ENCODE measurements around the gene ANAPC15.

The ANAPC15 gene

DNA sequence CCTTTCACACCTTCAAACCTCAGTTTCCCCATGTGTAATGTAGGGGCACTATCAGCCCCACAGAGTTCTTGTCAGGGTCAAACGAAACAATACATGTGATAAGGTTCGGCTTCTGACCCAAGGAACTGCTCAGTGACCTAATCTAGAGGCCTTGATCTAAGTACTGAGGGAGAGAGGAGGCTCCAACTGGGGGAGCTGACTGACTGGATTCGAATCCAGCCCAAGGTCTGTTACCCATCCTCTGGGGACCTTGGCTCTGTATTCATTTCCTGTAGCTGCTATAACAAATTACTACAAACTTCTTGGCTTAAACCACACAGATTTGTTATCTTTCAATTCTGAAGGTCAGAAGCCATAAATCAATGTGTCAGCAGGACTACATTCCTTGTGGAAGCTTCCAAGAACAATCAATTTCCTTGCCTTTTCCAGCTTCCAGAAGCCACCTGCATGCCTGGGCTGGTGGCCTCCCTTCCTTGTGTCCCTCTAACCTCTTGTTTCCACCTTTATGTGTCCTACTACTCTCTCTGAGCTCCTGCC lies 10.7 kb upstream of the ANAPC15 start:
- no peak for DNase-seq

DNA sequence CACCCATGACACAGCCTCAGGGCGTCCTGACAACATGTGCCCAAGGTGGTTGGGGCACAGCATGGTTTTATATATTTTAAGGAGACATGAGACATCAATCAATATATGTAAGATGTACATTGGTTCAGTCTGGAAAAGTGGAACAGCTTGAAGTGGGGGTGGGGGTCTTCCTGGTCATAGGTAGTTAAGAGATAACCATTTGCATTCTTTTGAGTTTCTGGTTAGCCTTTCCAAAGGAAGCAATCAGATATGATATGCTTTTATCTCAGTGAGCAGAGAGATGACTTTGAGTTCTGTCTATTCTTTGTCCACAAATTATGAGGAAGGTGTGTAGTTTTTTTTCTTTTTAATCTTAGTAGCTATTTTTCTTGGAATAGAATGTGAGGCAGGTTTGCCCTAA lies 10.1 kb upstream of the ANAPC15 start:
- no peak for DNase-seq

DNA sequence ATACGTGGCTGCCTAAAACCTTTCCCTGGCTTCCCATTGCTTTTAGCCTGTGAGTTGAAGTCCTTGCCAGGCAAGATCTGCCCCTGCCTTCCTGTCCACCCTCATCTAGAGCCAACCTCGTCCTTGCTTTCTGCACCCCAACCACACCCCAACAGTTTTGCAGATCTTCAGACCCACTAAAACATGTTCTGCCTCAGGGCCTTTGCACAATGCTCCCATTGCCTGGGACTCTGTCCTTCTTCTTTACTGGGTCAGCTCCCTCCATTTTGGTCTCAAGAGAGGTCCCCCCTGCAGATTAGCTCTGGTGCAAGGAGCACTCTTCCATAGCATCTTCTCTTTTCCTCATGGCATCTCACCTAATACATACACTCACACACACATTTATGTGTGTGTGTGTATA lies 8.4 kb upstream of the ANAPC15 start:
- DNase-seq = no peak

DNA sequence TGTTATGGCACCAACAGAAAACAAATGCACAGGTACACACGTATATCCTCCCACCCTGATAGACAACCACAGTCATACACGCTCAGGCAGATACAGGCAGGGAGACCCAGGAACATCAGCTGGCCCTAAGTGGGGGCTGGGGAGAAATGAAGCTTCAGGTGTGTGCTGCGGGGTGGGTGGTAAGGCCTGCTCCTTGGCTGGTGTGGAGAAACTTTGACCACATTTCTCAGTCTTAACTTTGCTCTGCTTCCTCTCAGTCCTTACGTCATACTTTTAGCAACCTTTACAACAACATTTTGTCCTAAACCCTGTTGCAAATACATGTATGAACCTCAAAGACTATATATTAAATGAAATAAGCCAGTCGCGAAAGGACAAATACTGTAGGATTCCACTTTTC lies 6.7 kb upstream of the ANAPC15 start:
- no peak for DNase-seq

DNA sequence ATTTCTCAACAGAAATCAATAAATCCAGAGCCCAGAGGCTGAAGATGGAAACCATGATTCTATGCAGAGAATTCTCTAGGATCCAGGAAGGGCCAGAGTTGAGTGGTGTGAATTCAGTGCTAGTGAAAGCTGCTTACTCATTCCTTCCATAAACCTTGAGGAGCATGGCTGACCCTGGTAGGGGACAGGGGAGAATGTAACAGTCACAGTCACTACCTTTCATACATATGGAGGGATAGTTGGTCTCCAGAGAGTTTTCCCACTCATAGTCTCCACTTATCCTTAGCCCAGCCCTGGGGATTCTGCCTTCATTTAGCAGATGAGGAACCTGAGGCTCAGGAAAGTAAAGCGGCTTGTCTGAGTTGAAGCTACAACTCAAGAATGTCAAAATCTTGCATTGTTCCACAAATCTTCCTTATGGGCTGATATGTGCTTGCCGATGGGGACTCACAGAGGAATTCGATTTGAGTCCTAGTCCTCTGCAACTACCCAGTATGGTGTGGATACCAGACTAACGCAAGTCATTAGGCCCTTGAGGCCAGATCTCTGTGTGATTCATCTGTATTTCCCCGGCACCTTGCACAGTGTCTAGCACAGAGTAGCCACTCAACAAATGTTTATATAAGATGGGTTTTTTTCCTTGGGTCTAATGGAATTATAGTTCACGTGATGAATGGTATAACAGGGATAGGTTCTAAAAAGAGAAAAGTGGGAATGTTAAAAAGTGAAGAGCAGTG lies 3.7 kb upstream of the ANAPC15 start:
- DNase-seq = no peak

DNA sequence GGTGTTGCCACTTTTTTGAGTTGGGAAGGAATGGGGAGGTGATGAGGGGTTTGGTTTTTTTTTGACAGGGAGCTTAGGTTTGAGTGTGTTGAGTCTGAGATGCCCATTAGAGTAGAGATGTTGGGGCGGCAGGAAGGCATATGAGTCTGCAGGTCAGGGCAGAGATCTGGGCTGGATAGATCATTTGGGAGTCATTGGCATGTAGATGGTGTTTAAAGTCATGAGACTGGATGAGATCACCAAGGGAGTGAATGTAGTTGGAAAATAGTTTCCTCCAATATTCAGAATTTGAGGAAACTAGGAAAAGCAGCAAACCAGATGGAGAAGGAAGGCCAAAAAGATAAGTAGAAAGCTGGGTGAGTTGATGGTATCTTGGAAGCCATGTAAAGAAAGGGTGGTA lies 2.1 kb upstream of the ANAPC15 start:
- no peak for DNase-seq

DNA sequence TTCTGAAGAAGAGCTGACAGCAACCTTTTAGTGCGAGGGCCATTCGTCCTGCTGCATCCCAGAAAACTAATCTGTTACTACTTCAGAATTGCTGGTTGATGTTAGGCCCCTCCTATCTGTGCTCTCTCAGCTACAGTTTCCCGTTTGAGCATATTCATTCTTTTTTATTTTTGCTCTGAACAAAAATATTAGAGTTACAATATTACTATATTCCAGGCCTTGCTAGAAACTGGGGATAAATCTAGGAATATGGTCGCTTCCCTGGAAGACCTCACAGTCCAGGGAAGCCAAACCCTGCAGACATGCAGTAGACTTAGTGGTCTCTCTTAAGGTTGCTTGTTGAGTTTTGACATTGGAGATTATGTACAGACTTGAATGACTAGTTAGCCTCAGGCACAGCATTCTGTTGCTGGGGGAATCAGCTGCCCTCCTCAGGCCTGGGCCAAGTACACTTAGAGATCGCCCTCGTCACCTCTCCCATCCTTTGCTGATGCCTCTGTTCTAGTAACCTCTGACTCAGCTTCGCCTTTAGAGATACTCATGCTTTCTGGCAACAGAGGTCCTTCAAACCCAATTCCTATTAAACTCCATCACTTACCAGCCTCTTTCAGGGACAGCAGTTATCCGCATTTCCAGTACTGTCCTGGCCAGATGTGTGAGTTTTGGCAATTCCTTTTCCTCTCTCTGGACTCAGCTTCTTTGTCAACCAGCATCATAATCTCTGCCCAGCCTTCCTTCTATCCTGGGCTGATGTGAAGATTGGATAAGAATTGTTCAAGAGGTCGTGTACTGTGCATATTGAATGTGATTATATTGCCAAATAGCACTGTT lies 698 bp upstream of the ANAPC15 start:
- DNase-seq = no peak

DNA sequence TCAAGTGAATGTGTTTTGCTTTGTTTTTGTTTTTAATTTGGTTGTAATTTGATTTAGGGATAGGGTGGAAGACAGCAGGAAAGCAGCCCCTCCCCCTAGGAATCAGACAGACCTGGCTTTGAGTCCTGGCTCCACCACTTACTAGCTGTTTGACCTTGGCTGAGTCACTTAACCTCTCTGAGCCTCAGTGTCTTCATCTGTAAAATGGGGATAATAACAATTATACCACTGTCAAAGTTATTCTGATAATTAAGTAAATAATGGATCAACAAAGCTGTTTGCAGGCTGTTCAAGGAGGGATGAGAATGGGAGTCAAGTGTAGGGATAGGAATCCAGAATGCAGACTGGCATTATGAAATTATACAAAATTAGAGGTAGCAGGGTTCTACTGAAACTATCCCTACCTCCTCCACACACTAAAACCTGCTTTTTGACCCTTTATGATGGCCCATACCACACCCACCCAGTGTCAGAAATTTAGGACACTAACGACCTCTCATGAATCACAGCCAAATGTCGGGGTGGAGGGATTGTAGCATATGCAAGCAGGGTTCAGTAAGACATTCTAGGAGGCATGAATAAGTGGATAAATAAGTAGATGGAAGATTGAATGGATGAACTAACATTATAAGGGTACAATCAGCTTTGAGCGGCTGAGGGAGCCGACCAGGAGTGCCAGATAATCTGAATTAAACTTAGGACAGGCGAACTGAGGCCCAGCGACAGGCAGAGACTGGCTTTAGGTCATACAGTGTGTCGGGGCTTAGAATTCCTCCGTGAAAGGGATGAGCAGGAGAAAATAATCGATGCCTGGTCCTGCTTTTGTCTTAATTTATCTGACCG lies 974 bp downstream of the ANAPC15 start:
- DNase-seq = no peak

DNA sequence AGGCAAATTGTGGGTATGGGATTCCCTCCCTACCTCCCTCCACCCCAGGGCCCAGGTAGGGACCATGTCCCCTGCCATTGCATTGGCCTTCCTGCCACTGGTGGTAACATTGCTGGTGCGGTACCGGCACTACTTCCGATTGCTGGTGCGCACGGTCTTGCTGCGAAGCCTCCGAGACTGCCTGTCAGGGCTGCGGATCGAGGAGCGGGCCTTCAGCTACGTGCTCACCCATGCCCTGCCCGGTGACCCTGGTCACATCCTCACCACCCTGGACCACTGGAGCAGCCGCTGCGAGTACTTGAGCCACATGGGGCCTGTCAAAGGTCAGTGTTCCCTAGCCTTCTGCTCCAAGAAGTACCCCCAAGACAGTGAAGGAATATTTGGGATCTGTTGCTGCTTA lies 6.6 kb downstream of the ANAPC15 start, which contains the start of gene TOMT:
TOMT (plus strand) TSS at position 37 of the 400 bp plus-strand sequence; CDS start at position 65, 28 bp downstream.
- DNase-seq = no peak

DNA sequence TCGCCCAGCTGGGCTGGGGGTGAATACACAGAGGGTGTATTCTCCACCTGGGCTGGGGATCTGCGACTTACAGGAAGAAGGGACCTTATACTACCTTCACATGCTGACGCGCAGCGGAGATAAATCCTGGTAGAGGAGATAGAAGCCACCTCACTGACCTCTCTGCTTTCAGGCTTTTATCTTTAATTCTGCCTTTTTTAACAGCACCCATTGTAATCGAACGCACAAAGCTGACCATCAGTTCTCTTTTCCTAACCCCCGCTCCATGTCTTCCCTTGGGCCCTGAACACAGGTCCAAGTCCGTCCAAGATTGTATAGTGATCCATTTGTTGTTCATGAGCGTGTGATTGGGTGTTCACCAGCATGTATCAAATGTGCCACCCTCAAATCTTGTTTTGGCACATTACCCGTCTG lies 8.7 kb downstream of the ANAPC15 start:
- no peak for DNase-seq

DNA sequence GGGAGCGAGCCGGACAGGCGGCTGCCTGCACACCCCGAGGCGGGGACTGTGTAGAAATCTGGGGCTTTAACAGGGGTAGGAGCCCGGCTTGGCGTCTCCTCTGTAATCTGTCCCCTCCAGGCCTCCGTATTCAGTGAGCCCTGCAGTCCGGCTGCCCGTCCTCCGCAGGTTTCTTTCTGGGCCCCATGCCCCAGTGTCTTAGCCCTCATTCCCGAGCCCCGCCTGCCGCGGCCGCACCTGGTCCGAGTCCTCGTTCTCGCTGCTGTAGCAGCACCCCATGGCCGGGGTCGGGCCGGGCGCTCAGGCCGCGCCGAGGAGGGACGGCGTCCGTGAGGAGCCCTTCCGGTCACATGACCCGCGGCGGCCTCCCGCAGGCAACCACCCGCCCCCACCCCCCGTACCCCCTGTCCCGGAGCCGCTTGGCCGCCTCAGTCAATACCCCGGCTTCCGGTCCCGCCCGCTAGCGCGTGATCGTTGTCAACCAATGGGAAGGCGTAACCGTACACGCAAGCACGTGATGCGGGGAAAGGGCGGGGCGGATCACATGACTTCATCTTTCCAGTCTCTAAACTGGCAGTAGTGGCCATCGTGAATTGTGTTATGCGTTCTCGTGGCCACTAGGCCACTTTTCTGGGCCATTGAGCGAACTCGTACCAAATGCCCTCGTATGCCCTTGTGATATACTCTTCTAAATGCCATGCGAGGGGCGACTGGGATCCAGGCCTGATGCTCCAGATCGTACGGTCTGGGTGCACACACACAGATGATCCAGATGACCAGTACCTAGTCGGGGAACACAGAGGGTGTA lies 9.3 kb downstream of the ANAPC15 start, which contains the start of gene LAMTOR1:
LAMTOR1 (minus strand) TSS at position 352 of the 808 bp plus-strand sequence; CDS start at position 279, 73 bp downstream.
- DNase-seq = peak; percentile 98

DNA sequence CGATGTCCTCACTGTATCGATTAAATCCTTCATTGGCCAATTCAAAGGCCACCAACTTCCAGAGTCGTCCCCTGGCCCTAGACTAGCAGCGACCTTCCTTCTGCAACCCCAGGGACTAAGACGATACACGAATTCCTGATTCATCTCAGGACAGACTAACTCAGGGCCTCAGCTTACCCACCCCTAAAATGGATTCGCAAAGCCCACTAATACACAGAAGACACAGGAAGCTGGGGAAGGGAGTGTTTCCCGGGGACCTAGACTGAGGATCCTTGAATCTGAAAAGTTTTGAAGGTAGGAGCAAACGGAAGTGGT lies 9.9 kb downstream of the ANAPC15 start:
- no peak for DNase-seq

DNA sequence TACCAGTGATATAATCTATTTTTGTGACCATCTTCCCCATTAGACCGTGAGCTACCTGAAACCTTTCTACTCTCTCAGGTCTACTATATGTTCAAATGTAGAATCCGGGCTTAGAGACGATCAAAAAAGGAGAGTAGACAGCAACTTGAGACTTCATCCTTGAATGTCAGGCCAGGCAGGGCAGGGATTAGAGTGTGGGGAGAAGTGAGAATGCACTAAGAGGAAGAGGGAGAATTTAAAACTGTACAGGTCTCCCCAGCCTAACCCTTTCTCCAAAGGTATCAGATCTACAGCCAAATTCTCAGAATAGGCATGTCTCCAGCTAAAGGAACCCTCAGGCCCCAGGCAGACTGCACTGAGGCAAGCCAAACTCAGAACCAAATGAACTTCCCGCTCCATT lies 10.3 kb downstream of the ANAPC15 start:
- no peak for DNase-seq

DNA sequence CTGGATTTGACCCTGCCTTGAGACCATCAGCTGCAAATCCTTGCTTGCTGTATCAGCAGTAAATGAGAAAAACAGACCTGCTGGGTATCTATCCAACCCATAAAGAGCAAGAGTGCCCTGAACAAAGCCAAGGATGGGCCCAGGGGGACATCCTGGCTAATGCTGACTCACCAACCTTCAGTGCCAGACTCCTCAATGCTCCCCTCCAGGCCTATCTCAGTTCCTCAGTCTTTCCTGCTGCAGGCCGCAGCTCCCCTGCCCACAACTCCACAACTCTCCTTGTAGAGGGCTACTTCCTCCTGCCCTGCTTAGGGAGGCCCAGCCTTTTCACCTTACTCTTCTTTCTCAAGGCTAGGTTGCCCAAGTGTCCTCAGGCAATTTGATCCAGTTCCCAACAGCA lies 12.0 kb downstream of the ANAPC15 start:
- peak; percentile 26 for DNase-seq

DNA sequence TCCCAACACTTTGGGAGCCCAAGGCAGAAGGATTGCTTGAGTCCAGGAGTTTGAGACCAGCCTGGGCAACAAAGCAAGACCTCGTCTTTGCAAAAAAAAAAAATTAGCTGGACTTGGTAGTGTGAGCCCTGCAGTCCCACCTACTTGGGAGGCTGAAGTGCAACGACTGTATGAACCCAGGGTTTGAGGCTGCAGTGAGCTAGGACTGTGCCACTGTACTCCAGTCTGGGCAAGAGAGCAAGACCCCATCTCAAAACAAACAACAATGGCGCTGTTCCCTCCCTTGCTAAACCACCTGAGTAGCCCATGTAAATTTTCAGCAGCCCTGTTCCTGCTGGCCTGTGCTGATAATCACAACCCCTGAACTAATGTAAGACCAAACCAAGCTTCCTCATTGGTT lies 12.5 kb downstream of the ANAPC15 start:
- DNase-seq = no peak

DNA sequence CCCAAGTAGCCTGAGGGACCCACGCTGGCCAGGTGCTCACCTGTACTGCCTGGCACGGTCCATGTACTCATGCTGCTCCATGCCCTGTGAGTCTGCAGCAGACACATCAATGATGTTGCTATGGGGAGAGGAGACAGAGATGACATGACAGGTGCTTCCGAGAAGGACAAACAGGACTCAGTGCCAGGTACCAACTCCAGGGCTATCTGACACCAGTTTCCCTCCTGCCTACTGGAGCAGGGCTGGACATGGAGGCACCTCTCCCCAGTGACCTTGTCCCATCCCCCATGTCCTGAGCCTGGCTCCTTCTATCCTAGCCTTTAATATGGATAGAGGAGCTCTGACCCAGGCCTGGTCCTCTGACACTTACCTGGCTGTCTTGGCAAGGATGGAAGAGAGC lies 13.8 kb downstream of the ANAPC15 start:
- no peak for DNase-seq

DNA sequence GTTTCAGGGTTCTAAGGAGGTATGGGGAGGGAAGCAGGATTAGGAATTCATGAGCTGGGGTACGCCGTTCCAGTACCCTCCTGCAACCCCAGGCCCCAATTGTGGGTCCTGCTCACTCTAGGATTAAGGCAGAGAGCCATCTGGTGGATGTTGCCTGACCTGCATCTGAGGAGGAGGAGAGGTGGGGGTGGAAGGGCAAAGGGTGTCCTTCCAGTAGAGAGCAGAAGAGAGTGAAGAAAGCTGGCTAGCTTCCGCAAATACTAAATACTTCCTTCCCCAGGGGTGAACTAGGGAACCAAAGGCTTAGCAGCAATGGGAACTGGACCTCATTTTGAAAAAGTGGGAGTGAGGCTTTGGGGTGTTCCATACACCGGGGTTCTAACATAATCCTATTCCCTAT lies 21.2 kb downstream of the ANAPC15 start:
- DNase-seq = peak; percentile 76

DNA sequence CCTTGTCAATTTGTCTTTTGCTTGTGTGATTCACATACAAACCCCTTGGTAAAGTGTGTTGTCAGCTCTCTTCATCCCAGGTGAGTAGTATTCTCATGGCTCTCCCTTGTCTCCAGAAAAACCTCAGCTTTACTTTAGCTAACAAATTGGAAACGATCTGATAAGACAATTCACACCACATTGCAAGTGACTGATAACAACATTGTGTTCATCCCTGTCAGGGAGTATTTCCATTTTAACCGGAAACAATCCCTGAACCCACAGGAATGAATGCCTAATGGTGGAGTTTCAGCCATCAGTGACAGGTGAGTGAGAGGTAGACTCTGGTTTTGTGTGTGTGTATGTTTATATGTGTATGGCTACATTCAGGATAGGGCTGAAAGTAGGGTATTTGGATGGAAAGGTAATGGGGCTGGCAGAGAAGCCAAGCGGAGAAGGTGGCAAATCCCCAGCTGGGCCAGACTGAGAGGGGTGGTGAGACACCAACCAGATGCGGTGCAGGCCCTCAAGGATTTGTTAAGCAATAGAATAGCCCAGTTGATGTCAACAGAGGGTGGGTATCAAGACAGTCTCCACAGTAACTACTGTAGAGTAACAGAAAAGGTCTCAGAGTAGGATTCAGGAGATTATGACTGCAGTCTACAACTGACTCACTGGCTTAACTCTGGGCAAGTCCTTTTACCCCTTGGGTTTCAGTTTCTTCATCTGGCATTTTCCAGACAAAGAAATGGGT lies 24.3 kb downstream of the ANAPC15 start:
- no peak for DNase-seq

DNA sequence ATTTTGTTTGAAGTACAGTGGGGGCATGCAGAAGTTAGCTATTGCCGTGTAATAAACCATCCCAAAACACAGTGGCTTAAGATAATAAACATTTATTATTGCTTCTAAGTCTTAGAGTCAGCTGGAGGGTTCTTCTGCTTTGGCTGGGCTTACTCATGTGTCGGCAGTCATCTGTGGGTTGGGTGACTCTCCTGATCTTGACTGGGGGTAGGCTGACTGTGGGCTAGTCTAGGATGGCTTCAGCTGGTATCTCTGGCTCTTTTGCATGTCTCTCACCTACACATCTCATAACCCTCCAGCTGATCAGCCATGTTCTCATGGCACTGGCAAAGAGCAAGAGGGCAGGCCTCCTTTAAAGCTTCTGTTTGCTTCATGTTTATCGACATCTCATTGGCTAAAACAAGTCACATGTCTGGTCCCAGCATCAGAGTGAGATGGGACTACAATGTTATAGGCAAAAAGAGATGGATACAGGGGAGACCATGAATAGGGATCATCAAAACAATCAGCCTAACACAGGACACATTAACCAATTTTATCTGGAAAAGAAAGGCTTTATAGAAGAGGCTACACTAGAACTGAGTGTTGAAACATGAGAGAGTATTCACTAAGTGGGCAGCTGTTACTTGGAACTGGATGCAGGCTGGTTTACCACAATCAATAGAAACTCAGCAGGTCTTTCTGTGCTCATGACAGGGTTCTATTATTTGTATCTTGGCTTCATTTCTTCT lies 26.7 kb downstream of the ANAPC15 start:
- DNase-seq = no peak

DNA sequence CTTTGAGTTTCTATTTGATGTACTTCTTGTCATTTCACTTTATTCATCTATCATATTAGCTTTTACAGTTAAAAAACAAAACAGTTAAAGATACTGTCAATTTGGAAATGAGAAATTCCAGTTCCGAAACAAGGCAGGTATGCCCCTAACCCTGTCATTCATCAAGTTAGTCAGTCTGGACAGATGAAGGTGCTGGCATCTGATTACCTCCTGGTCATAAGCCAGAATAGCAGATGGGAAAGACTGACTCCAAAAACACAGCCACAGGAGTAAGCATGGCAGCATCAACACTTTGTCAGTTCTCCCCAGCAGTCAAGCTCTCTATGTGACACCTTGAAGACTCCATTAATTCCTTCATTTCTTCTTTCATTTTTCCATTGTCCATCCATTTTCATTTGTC lies 27.5 kb downstream of the ANAPC15 start:
- no peak for DNase-seq

DNA sequence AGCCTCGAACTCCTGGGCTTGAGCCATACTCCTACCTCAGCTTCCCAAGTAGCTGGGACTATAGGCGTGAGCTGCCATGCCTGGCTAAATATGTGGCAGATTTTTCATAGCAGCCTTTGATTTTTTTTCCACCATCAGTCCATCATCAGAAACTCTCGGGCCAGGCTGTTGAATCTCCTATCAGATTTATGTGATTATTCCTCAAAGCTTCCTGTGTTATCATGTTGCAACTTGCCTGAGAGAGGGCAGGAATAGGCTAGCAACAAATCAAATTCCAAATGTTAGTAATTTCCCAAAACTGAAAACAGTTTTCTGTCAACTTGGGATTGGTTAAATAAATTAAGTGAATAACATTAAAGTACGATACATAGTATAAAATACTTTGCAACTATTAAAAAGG lies 28.4 kb downstream of the ANAPC15 start:
- DNase-seq = no peak
